H4 (cell line): ENCODE measurements around the gene DPEP1. TPM values are rescaled to one million over a fixed set of nuclear protein-coding genes. Genes with fewer than 3 reads are reported as not detected.
"Not testable (repeated sequence)": the region's sequence is repeated elsewhere in the genome, so short reads cannot be mapped to it uniquely, and the experiment has no call there.

ENCODE experiments used
- DNase-seq: peaks from one replicate; pipeline ENCODE4 v3.0.0-alpha.2; 2015; ENCODE audit warnings: low spot score
- total RNA-seq: library from RNA; depleted of rRNA; stranded (reverse); fragments of >200 nt; shearing (Covaris generic); gene quantifications from 2 replicates; pipeline ENCODE4 v1.2.3, GENCODE V29; 2014; rRNA removed

Gene DPEP1
- not detected in 2 replicates for total RNA-seq

DNA sequence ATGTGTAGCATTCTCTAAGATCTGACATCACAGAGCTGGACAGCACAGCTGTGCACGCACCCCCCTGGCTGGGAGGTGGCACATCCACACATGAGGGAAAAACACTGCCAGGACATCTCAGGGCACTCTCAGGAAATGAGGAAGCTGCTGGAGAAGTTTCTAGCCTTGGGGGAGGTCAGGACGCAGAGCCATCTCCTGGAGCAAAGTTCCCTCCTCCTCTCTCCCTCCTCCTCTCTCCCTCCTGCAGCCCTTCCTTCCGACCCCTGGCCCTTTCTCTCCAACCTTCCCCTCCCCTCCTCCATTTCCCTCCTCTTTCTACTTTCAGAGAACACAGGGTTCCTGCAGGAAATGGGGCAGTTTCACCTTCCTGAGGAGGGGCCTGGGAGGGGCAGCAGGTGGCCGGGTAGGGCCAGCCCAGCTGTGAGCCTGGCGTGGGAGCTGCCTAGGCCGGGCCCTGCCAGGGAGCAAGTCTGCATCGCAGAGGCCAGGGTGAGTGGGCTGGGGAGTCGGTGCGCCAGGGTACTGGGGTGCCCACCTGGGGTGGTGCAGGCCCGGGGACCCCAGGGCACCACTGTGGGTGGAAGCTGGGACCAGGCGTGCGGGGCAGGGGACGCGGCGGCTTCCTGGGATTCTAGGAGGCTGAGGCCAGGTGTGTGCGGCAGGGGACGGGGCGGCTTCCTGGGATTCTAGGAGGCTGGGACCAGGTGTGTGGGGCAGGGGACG is at the start of gene DPEP1:
Gene DPEP1 (plus strand): TSS at position 412 of the 723 bp plus-strand sequence. CDS start 16,769 bp downstream, outside the sequence.
- no peak for DNase-seq

GRCh38 chr16:89564476-89565255 is 48.8 kb upstream of the DPEP1 start:
- no peak for DNase-seq

GRCh38 chr16:89565256-89565505 is 48.3 kb upstream of the DPEP1 start:
- no peak for DNase-seq

GRCh38 chr16:89565506-89566372 is 47.7 kb upstream of the DPEP1 start:
- no peak for DNase-seq

DNA sequence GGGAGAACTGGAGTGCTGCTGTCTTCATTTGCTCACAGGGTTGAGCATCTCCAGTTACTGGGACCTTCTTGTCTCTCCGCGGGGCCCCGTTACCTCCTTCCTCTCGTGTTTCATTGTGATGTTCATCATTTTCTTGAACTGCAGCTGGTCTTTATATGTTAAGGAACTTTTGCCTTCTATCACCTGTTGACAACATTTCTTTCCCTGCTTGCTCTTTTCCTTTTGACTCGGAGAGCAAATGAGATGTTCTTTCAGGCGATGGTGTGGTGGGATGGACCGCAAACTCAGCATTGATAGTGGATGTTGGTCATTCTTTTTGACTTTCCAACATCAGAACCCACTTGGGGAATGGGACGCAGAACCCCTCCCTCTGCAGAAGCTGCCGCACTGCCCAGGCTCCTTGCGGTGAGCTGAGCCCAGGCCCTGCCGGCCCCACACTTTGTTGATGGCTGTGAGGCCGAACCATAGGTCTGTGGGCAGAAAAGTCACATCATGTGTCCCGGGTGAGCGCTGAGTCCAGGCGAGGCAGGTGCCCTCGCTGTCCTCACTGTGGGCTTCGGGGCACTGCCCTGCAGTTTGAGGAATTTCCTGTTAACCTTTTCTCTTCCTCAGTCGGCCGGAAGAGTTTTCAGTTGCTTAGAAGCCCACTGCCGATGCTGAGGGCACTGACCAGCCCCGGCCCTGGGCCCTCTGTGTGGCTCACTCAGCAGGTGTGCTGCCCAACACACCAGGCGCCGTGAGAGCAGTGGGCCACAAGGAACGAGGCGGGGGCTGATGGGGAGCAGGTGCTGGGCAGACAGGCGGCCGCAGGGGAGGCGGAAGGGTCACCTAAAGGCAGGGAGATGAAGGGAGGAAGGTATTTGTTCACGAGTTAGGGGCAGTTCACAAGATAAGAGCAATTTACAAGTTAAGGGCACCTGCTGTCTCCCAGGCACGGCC is 45.5 kb upstream of the DPEP1 start:
- DNase-seq, result no peak

DNA sequence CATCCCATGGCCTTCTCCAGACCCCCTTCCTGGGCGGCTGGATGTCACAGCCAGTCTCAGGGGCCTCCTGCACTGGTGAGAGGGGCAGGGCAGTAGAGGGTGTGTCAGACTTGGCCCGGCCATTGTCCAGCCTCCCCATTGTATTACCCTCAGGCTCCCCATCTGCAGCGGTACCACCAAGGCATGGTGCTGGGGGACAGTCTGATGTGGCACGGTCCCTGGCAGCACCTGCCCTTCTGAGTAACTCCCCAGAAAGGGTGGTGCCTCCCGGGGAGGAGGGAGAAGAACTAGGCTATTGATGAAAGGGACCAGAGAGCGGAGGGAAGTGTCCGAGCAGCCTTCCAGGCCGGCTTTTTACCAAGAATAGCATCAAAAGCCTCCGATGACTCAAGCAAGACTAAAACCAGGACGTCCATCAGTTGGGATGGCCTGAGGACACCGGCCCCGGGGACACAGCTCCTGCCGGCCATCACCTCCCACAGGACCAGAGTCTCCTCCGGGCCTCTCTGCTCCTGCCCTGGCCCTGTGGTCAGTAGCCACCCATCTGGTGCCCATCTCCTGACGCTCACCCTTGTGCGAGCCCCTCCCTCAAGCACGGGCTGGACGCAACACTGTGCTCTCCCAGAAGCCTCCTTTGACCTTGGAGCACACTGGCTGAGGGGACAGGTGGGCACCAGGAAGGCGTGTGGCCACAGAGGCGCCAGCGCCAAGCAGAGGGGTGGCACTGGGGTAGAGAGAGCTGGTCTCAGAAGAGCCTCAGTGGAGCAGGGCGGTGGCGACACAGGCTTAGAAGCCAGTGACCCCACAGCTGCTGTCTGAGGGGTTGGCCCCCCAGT is 43.7 kb upstream of the DPEP1 start:
- DNase-seq, result no peak

DNA sequence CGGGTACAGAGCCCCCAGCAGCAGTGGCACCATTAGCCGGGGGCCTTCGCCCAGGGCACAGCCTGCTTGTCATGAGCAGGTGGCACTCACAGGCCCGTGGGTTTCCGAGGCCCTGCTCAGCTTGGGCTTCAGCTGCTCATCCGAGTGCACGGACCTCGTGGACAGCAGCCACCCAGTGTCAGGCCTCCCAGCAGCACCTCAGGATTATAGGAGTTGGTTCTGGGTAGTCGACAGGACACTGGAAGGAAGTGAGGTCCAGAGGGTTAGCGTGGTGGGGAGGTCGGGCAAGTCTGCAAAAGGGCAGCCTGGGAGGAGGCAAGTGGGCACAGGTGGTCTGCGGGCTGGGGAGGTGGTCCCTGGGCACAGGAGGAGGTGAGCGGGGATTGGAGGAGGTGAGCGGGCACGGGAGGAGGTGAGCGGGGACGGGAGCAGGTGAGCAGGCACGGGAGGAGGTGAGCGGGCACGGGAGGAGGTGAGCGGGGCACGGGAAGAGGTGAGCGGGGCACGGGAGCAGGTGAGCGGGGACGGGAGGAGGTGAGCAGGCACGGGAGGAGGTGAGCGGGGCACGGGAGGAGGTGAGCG is 43.0 kb upstream of the DPEP1 start:
- DNase-seq, result no peak

DNA sequence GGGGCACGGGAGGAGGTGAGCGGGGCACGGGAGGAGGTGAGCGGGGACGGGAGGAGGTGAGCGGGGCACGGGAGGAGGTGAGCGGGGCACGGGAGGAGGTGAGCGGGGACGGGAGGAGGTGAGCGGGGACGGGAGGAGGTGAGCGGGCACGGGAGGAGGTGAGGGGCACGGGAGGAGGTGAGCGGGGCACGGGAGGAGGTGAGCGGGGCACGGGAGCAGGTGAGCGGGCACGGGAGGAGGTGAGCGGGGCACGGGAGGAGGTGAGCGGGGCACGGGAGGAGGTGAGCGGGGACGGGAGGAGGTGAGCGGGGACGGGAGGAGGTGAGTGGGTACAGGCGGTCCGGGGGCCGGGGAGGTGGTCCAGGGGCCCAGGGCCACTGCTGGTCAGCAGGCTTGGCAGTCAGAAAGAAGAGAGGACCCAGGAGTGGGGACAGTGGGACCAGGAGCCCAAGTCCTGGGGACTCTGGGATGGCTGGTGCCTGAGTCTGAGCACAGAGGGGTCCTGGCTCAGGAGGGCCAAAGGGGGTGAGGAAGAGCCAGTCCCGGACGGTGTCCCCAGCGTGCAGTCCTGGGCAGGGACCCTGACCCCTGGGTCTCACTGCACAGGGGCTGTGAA is 42.4 kb upstream of the DPEP1 start:
- DNase-seq, result not testable (repeated sequence)

- DNase-seq, result no peak
Observed at GRCh38 chr16:89571636-89572035, 41.8 kb upstream of the DPEP1 start.

- no peak for DNase-seq
Observed at GRCh38 chr16:89572073-89572484, 41.4 kb upstream of the DPEP1 start.

DNA sequence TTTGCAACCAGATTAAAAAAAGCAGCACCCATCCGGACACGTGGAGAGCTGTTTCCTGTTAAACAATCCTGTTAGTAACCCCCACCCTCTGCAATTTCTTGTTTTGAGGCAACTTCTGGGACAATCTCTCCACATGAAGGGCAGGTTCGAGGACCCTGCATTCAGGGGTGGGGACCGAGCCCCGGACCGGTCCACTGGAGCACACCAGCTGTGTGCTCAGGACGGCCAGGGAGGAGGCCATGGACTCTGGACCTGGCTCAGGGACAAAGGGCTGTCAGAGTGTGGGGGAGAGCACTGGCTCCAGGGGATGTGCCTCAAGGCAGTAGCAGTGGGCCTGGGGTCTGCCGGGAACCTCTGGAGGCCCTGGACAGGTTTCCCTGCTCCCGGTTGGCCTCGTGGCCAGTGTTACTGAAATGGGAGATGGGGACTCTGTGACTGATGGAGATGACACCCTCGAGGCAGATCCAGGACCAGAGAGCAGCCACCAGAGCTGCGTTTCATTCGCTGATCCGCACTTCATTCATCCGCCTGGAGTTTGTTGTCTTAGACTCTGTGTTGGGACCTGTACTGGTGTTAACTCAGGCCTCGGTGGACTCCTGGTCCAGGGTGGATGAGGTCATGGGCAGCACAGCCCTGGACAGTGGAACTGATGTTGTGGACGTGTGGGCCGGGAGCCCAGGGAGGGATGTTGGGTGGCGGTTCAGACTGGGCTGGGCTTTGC is 40.8 kb upstream of the DPEP1 start:
- no peak for DNase-seq

DNA sequence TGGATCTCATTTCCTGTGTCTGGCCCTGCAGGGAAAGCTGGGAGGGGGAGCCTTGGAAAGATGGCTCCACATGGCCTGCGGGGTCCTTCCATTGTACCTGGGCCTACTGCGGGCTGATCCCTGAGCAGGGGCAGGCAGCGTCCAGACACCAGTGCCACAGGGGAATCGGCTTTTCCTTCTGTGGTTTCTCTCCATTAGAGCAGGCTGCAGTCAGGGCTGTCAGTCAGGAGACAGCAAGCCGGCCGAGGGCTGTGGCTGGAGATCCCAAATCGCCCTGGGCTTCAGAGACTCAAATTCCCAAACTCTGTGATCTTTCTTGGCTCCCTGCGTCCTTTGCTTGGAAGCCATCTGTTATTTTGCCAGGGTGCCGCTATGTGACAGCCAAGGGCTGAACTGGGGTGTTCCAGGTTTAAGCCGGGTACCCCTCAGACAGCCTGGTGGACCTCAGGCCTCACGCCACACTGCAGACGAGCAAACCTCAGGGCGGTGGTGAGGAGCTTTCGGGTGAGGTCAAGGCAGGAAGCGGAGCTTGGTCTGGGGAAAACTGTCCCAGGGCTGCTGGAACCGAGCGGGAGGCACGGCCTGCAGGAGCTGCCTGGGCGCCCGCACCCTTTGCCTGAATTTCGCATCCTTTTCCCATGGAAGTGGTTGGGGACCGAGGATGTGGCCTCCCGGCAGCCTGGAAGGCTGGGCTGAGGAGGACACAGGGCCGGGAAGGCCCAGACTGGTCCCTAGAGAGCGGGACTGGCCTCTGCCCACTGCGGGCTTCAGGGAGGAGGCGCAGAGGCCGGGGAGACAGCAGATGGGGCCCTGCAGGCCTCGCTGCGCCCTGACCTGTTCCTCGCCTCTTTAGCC is 39.4 kb upstream of the DPEP1 start:
- DNase-seq, result no peak

DNA sequence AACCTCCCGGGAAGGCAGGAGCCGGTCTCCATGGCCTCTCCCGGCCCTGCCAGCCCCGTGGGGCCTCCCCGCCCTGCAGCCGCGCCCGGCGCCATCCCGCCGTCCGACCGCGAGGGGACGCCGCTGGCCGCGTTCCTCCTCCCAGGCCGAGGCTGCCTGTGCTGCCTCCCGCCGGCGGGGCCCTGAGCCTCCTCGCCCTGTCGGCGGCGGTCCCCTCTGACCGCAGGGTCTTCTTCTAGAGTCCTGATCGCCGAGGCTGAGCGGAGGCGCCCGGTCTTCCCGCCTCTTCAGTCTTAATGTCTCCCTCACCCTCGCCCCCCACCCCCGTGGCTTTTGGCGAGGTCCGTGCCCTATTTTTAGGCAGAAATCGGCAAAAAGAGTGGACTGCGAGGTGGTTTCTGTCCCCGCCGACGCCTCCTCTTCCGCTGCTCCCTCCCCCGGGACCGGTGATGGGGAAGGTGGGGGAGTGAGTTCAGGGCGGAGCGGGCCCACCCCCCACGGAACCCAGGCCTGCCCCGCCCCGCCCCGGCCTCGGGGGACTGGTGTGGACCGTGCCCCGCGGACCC is 38.7 kb upstream of the DPEP1 start:
- peak; percentile 63 for DNase-seq

GRCh38 chr16:89575247-89576152 is 37.9 kb upstream of the DPEP1 start, which contains the start of gene CPNE7:
Gene CPNE7 (plus strand): TSS chr16:89575758. CDS start chr16:89575898, 140 bp downstream.
- DNase-seq, result no peak

GRCh38 chr16:89576153-89577054 is 37.0 kb upstream of the DPEP1 start:
- DNase-seq, result no peak
